Measurements from ENCODE around the gene FANCG.

FANCG gene

GRCh38 chr9:35057271-35057620, 22.5 kb downstream of the FANCG start:
- DNase-seq: no peak

- DNase-seq: no peak
Observed at GRCh38 chr9:35056571-35057270, 23.0 kb downstream of the FANCG start.

- no peak for DNase-seq
Observed at GRCh38 chr9:35054871-35055644, 24.7 kb downstream of the FANCG start.

GRCh38 chr9:35054185-35054835, 25.4 kb downstream of the FANCG start:
- no peak for DNase-seq

- DNase-seq: peak; percentile 52
Observed at GRCh38 chr9:35051069-35051967, 28.4 kb downstream of the FANCG start.

GRCh38 chr9:35048511-35048910, 31.2 kb downstream of the FANCG start:
- DNase-seq: no peak

- no peak for DNase-seq
Observed at GRCh38 chr9:35044071-35044470, 35.7 kb downstream of the FANCG start.

- no peak for DNase-seq
Observed at GRCh38 chr9:35042891-35043545, 36.7 kb downstream of the FANCG start.

GRCh38 chr9:35042081-35042604, 37.6 kb downstream of the FANCG start:
- DNase-seq: no peak

GRCh38 chr9:35035851-35036701, 43.7 kb downstream of the FANCG start:
- peak; percentile 43 for DNase-seq

- DNase-seq: no peak
Observed at GRCh38 chr9:35033101-35033500, 46.6 kb downstream of the FANCG start.

- no peak for DNase-seq
Observed at GRCh38 chr9:35029852-35030251, 49.9 kb downstream of the FANCG start.

GRCh38 chr9:35029241-35029640, 50.5 kb downstream of the FANCG start:
- no peak for DNase-seq

GRCh38 chr9:35028341-35028740, 51.4 kb downstream of the FANCG start:
- no peak for DNase-seq

- no peak for DNase-seq
Observed at GRCh38 chr9:35027860-35028259, 51.9 kb downstream of the FANCG start.

GRCh38 chr9:35027374-35027773, 52.4 kb downstream of the FANCG start:
- DNase-seq: no peak

- DNase-seq: no peak
Observed at GRCh38 chr9:35026671-35027070, 53.1 kb downstream of the FANCG start.

Data from stimulated activated CD4-positive, alpha-beta T cell treated with anti-CD3 and anti-CD28 coated beads, Interleukin-4, amount 100 ng/mL, for 1 hour (primary cell).